DMS153 treated with DMSO at 0.1 percent for 48 hours (cell line): Measurements from ENCODE around the gene TGOLN2.
"Not testable (repeated sequence)": the region's sequence is repeated elsewhere in the genome, so short reads cannot be mapped to it uniquely, and the experiment has no call there.

Experiments
- DNase-seq: peaks from one replicate; lab custom pipeline; 2025; ENCODE audit not compliant: unreplicated experiment; lab: John Stamatoyannopoulos, UW

Gene TGOLN2

DNA sequence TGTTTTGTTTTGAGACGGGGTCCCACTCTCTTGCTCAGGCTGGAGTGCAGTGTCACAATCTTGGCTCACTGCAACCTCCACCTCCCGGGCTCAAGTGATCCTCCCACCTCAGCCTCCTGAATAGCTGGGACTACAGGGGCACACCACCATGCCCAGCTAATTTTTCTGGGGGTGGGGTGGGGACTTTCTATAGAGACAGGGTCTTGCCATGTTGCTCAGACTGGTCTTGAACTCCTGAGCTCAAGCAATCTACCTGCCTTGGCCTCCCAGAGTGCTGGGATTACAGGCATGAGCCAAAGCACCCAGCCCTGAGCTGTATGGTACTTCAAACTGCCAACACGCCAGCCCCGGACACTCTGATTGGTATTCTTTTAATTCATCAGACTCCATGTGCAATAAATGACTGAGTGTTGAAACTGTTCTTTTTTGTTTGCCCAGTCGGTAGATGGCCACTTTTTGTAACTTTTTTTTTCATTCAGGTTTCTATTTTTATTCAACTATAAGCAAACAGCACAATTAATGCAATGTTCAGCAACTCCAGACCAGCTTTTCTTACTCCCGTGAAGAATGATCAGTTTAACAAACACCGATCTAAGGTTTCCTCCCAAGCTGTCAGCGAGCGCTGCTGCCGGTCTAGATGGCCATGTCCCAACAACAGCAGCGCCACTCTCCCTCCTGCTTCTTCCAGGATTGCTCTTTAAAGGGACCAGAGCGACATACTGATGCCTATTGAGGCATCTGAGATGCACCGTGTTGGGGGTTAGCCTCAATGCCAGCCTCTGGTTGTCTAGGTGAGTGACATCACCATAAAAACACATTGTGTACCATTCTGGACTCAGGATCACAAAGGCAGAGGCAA, 12.5 kb upstream of the TGOLN2 start:
- DNase-seq = no peak

DNA sequence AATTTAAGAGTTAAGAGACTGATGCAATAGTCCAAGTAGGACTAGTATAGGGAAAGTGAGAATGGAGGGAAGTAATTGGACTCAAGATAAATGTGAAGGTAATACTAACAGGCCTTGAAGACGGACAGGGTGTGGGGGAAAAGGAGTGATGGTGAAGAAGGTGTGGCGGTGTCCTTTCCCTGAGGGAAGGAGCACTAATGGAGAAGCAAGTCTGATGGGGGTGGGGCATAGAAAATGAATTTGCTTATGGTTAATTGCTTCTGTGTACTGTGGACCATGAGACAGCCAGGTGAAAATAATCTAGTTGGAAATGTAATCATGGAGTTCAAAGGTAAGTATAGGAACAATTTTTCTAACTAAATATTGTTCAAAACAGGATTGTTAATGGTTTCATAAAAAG, 7.1 kb upstream of the TGOLN2 start:
- DNase-seq = no peak

- DNase-seq = not testable (repeated sequence)
These were observed 6.1 kb upstream of the TGOLN2 start for GRCh38 chr2:85333877-85334276.

GRCh38 chr2:85330839-85331636, 3.2 kb upstream of the TGOLN2 start:
- no peak for DNase-seq

DNA sequence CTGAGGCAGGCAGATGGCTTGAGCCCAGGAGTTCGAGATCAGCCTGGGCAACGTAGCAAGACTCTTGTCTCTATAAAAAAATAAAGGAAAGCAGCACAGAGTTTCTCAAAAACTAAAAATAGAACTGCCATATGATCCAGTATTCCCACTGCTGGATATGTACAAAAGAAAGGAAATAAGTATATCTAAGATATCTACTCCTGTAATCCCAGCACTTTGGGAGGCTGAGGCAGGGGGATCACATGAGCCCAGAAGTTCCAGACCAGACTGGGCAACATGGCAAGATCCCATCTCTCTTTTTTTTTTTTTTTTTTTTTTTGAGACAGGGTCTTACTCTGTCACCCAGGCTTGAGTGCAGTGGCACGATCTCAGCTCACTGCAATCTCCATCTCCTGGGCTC, 1.9 kb upstream of the TGOLN2 start:
- DNase-seq = not testable (repeated sequence)

DNA sequence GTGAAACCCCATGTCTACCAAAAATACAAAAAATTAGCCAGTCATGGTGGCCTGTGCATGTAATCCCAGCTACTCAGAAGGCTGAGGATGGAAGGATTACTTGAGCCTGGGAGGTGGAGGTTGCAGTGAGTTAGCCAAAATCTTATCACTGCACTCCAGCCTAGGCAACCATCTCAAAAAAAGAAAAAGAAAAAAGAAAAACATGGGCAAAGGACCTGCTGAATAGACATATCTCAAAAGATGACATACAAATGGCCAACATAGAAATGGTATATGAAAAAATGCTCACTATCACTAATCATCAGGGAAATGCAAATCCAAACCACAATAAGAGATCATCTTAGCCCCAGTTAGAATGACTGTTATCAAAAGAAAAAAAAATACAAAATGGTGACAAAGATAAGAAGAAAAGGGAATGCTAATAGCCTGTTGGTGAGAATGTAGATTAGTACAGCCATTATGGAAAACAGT, 1.4 kb upstream of the TGOLN2 start:
- no peak for DNase-seq

DNA sequence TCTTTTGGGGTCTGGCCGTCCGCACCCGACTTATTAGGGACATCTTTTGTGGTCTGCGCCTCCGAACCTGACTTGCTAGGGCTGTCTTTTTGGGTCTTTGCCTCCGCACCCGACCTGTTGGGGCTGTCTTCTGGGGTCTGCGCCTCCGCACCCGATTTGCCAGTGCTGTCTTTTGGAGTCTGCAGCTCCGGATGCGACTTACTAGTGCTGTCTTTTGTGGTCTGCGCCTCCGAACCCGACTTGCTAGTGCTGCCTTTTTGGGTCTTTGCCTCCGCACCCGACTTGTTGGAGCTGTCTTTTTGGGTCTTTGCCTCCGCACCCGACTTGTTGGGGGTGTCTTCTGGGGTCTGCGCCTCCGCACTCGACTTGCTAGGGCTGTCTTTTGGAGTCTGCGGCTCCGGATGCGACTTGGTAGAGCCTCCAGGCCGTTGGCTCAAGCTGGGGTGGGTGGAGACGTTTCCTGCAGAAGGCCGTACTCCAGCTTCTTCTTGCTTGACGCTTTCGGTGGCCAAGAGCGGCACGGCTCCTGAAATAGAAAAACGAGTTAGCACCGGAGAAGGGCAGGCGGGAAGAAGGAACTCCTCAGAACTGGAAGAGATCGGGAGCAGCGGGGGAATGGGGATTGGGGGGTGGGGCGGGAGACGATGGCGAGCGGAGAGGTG, 498 bp downstream of the TGOLN2 start:
- no peak for DNase-seq

- DNase-seq = no peak
These were observed 1.2 kb downstream of the TGOLN2 start for GRCh38 chr2:85326406-85327159.

DNA sequence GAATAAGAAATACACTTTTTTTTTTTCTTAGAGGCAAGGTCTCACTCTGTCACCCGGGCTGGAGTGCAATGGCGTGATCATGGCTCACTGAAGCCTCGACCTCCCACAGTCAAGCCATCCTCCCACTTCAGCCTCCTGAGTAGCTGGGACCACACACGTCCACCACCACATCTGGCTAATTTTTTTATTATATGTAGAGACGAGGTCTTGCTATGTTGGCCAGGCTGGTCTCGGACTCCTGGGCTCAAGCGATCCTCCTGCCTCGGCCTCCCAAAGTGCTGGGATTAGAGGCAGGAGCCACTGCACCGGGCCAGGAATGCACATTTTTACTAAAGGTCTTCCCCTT, 2.4 kb downstream of the TGOLN2 start:
- no peak for DNase-seq

- no peak for DNase-seq
These were observed 2.9 kb downstream of the TGOLN2 start for GRCh38 chr2:85324639-85325465.

GRCh38 chr2:85323988-85324367, 3.8 kb downstream of the TGOLN2 start:
- not testable (repeated sequence) for DNase-seq

DNA sequence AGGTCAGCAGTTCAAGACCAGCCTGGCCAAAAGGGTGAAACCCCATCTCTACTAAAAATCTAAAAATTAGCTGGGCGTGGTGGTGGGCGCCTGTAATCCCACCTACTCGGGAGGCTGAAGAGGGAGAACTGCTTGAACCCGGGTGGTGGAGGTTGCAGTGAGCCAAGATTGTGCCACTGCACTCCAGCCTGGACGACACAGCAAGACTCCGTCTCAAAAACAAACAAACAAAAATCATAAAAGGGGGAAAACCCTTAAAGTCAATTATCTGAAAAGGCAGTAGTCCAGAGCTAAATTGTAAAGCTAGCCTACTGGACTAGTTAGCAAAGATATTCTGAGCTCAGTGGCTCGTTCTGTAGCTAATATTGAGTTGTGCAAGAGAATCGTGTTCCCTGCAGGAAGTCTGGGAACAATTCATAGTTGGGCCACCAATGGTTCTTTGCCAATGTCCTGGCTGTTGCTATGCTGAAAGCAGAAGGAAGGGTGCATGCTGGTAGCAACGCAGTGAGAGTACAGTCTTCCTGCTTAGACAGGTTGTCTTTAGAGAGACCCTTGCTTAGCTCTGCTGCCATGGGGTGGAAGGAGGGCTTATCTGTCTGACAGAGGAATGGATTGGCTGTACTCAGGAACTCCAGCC, 4.3 kb downstream of the TGOLN2 start:
- no peak for DNase-seq

DNA sequence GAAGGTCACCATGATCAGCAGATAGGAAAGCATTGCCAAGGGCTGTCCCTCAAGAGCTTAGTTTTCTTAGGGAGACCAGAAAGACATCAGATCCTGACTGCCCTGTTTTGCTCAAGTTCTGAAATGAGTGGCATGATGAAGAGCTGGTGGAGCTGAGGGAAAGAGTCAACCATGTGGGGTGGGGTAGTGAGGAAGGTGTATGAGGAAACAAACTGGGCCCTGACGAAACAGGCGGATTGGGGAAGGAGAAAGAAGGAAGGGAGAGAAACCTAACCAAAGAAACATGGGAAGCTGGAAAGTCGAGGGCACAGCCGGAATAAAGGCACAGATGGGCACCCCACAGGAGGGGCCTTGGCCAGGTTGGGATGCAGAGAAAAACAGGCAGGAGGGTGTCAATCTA, 8.0 kb downstream of the TGOLN2 start:
- DNase-seq = no peak

DNA sequence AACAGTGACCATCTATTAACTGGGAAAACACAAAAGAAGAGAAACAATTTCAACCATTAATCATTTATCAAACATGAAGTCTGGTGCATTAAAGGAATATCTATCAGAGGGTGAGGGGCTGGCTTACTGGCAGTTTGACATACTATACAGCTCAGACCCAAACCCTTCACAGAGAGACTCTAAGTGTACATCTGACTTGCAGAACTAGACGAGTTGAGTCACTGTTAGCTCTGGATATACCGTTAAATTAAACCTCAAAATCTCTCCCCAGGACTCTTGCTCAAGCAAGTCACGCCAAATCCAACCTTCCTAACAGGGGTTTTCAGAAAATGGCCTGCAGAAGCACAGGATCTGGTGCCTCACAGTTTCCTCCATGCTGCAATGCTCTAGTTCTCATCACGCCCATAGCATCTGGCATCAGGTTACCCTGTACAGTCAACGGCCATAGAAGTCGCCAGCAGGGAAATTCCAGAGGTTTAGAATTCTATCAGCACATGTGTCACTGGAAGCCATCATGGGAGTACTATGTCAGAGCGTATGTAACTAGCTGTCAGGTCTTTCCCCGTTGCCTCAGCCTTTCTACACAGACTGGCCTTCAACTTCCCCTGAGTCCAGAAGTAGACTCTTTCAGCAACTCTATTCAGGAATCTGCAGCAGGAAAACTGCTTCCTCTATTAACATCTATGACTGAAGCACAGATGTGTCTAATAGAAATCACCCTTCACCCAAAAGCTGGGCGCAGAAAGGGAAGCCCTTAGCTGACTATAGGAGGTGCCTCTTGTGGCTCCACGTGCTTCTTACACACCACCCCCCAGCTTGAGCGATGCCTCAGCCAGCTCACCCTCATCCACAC, 9.3 kb downstream of the TGOLN2 start:
- no peak for DNase-seq

DNA sequence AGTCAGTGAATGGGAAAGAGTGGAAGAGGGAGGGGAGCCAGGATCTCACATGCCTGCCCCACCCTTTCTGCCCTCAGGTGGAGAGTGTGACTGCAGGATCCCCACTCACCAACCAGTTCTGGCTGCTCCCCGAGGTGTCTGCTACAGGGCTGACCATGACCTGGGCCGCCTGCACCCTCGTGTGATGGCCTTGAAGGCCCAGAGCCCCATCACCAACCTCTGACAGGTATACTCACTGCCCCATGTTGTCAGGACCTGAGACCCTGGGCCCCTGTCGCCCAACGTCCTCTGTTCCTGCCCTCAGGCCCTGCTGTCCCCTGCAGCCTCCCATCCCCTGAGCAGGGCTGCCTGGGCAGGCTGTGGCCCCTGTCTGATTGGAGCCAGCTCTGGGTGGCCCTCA, 11.9 kb downstream of the TGOLN2 start:
- not testable (repeated sequence) for DNase-seq

DNA sequence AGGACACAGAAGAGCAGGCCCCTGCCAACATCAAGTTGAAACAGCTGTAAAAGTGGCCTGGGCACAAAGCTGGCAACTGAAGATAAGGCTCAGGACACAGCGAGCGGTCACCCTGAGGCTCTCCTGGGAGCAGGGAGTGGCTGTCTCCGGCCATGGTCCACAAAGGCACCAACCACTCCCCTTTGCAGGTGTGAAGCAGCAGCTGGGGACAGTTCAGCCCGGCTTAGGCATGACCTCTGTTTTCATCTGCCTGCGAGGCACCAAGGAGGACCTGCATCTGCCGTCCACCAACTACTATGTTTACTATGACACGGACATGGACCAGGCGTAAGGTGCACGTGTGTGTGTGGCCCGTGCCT, 12.9 kb downstream of the TGOLN2 start:
- no peak for DNase-seq

DNA sequence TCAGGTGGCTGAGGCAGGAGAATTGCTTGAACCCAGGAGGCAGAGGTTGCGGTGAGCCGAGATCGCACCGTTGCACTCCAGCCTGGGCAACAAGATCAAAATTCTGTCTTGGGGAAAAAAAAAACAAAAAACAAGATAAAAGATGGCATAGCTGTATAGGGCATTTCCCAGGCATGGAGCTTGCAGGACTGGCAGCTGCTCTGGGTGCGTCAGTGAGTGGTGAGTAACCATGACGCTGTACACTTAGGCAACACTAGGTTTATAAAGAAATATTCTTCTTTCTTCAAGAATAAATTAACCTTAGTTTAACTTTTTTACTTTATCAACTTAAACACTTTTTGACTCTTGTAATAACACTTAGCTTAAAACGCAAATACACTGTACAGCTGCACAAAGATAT, 15.4 kb downstream of the TGOLN2 start:
- DNase-seq = no peak

GRCh38 chr2:85310330-85310729, 17.5 kb downstream of the TGOLN2 start:
- DNase-seq = no peak
